Activated CD8-positive, alpha-beta memory T cell treated with anti-CD3 and anti-CD28 coated beads, Interleukin-2, amount 10 ng/mL, durations not matched to agents 7 days and 5 days (primary cell): ENCODE measurements around the gene NFE2L2. TPM values are rescaled to one million over a fixed set of nuclear protein-coding genes. Genes with fewer than 3 reads are reported as not detected.
"Not testable (repeated sequence)": the region's sequence is repeated elsewhere in the genome, so short reads cannot be mapped to it uniquely, and the experiment has no call there.

ENCODE experiments used
- ATAC-seq: fragments of 150-1000 bp; cut with Tn5 transposase; one replicate; pipeline ENCODE4 v1.10.0; 2021; ENCODE audit warnings: moderate library complexity
- CTCF ChIA-PET: fragments of 350-600 bp; sonication (Branson Sonifier 250); formaldehyde crosslinking; loops from one replicate; lab custom pipeline; 2021; ENCODE audit warnings: antibody characterized with exemption; lab: Charles Lee
- DNase-seq: peaks from one replicate; pipeline ENCODE4 v3.0.0-alpha.2; 2020
- H3K27ac Mint-ChIP-seq: one replicate; pipeline ENCODE4 v1.8.0; 2021; ENCODE audit warnings: mild to moderate bottlenecking, mixed read lengths
- H3K27me3 Mint-ChIP-seq: one replicate; pipeline ENCODE4 v1.8.0; 2021; ENCODE audit warnings: mixed read lengths
- H3K36me3 Mint-ChIP-seq: one replicate; pipeline ENCODE4 v1.8.0; 2021; ENCODE audit warnings: mild to moderate bottlenecking, mixed read lengths
- H3K4me1 Mint-ChIP-seq: one replicate; pipeline ENCODE4 v1.8.0; 2021; ENCODE audit warnings: mixed read lengths
- H3K4me3 Mint-ChIP-seq: one replicate; pipeline ENCODE4 v1.8.0; 2021; ENCODE audit warnings: mild to moderate bottlenecking, moderate library complexity, mixed read lengths
- H3K9me3 Mint-ChIP-seq: one replicate; pipeline ENCODE4 v1.8.0; 2022; ENCODE audit warnings: low read depth, mixed read lengths
- total RNA-seq, 2 experiments: library from RNA; stranded (reverse); gene quantifications; one replicate each; pipeline ENCODE4 v1.2.3, GENCODE V29; 2021

Gene NFE2L2
- total RNA-seq, 2 experiments from 2014 or later: 56.5 to 58.9 TPM

- Mint-ChIP-seq H3K27ac (no peak overlapping the region), H3K4me1 (peaks cover 63% of the 10 kb centered on the region)
- ATAC-seq: no peak
Observed at GRCh38 chr2:177250461-177250860, 14.1 kb downstream of the NFE2L2 start.

DNA sequence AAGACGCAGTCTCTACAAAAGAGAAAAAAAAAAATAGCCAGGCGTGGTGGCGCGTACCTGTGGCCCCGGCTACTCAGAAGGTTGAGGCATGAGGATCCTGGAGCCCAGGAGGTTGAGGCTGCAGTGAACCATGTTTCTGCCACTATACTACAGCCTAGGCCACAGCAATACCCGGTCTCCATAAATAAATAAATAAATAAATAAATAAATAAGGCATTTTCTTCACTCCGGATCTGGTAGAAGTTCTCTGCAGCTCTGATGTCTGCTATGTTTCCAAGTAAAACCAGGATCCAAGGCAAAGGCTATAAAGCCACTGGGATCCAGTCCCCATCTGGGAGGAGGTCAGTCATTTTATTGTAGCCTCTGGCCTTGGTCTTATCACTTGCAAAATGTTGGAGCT is 15.5 kb downstream of the NFE2L2 start:
- H3K36me3 Mint-ChIP-seq: peaks cover 31% of the 10 kb centered on the region
- CTCF ChIA-PET: interaction anchor here (0.9 kb wide), 1 partner anchor 15 kb away, joined by 4 read pairs; no protein-coding TSS in a partner anchor
- ATAC-seq (no peak), DNase-seq (no peak)
- H3K9me3 Mint-ChIP-seq: no peaks in the 10 kb centered on the region
- no peak overlapping the region for H3K27ac Mint-ChIP-seq
- H3K4me3 Mint-ChIP-seq: no peak overlapping the region
- no peaks in the 10 kb centered on the region for H3K27me3 Mint-ChIP-seq
- peaks cover 62% of the 10 kb centered on the region for H3K4me1 Mint-ChIP-seq

More at GRCh38 chr2:177250461-177250860, 14.1 kb downstream of the NFE2L2 start:
- CTCF ChIA-PET: interaction anchor here (1.1 to 1.6 kb wide), 3 partner anchors 13 to 86 kb away, joined by 3 to 5 read pairs (median 4); no protein-coding TSS in a partner anchor
- Mint-ChIP-seq H3K27me3 (no peaks in the 10 kb centered on the region), H3K36me3 (peaks cover 30% of the 10 kb centered on the region), H3K4me3 (no peak overlapping the region), H3K9me3 (no peaks in the 10 kb centered on the region)
- DNase-seq: no peak

GRCh38 chr2:177247693-177248262 is 16.7 kb downstream of the NFE2L2 start:
- DNase-seq (no peak), ATAC-seq (no peak)
- Mint-ChIP-seq H3K4me3 (no peak overlapping the region), H3K9me3 (no peaks in the 10 kb centered on the region), H3K27ac (no peak overlapping the region), H3K4me1 (peaks cover 59% of the 10 kb centered on the region), H3K36me3 (peaks cover 31% of the 10 kb centered on the region), H3K27me3 (no peaks in the 10 kb centered on the region)
- CTCF ChIA-PET: interaction anchor here (0.8 kb wide), 1 partner anchor 17 kb away, joined by 3 read pairs; the partner anchor contains the start of gene NFE2L2

- H3K27me3 Mint-ChIP-seq, DNase-seq, ATAC-seq, H3K9me3 Mint-ChIP-seq, CTCF ChIA-PET, H3K4me3 Mint-ChIP-seq: not testable (repeated sequence)
- Mint-ChIP-seq H3K36me3 (peaks cover 31% of the 10 kb centered on the region), H3K4me1 (peaks cover 62% of the 10 kb centered on the region), H3K27ac (peak overlapping the region; percentile 41)
Observed at GRCh38 chr2:177246523-177247030, 17.9 kb downstream of the NFE2L2 start.

GRCh38 chr2:177246000-177246399 is 18.5 kb downstream of the NFE2L2 start:
- Mint-ChIP-seq H3K36me3 (peaks cover 25% of the 10 kb centered on the region), H3K4me1 (peaks cover 62% of the 10 kb centered on the region), H3K27ac (peak overlapping the region; percentile 41), H3K27me3 (no peaks in the 10 kb centered on the region), H3K4me3 (no peak overlapping the region), H3K9me3 (no peaks in the 10 kb centered on the region)
- CTCF ChIA-PET: interaction anchor here (1.5 kb wide), 1 partner anchor 12 kb away, joined by 3 read pairs; no protein-coding TSS in a partner anchor
- ATAC-seq (no peak), DNase-seq (no peak)

GRCh38 chr2:177245010-177245422 is 19.5 kb downstream of the NFE2L2 start:
- CTCF ChIA-PET: interaction anchor here (1.5 kb wide), 1 partner anchor 11 kb away, joined by 3 read pairs; no protein-coding TSS in a partner anchor
- H3K36me3 Mint-ChIP-seq: peaks cover 26% of the 10 kb centered on the region
- DNase-seq: no peak
- H3K27me3 Mint-ChIP-seq: no peaks in the 10 kb centered on the region
- H3K4me1 Mint-ChIP-seq: peaks cover 62% of the 10 kb centered on the region
- no peak for ATAC-seq
- no peak overlapping the region for H3K4me3 Mint-ChIP-seq
- H3K27ac Mint-ChIP-seq: peak overlapping the region; percentile 34
- no peaks in the 10 kb centered on the region for H3K9me3 Mint-ChIP-seq

GRCh38 chr2:177244244-177244771 is 20.2 kb downstream of the NFE2L2 start:
- no peak overlapping the region for H3K4me3 Mint-ChIP-seq
- no peak overlapping the region for H3K27ac Mint-ChIP-seq
- no peak for ATAC-seq

DNA sequence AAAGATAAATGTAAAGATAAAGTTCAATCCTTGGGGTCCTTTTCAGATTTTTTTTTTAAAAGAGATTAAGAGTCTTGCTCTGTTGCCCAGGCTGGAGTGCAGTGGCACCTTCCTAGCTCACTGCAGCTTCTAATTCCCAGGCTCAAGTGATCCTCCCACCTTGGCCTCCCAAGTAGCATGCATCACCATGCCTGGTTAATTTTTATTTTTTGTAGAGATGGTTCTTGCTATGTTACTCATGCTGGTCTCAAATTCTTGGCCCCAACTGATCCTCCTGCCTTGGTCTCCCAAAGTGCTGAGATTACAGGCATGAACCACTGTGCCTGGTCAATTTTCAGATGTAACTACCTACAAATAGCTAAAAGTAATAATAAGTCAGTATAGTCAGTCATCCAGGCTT is 21.1 kb downstream of the NFE2L2 start:
- H3K36me3 Mint-ChIP-seq: peaks cover 23% of the 10 kb centered on the region
- CTCF ChIA-PET: interaction anchor here (1.9 kb wide), 1 partner anchor 20 kb away, joined by 8 read pairs; no protein-coding TSS in a partner anchor
- H3K27ac Mint-ChIP-seq: peak overlapping the region; percentile 13

More at GRCh38 chr2:177244244-177244771, 20.2 kb downstream of the NFE2L2 start:
- CTCF ChIA-PET: interaction anchor here (1.5 to 1.9 kb wide), 2 partner anchors 10 to 19 kb away, joined by 3 to 8 read pairs; no protein-coding TSS in a partner anchor
- Mint-ChIP-seq H3K9me3 (no peaks in the 10 kb centered on the region), H3K36me3 (peaks cover 28% of the 10 kb centered on the region), H3K27me3 (no peaks in the 10 kb centered on the region), H3K4me1 (peaks cover 64% of the 10 kb centered on the region)
- no peak for DNase-seq

GRCh38 chr2:177243073-177243472 is 21.5 kb downstream of the NFE2L2 start:
- Mint-ChIP-seq H3K4me3 (no peak overlapping the region), H3K27ac (peak overlapping the region; percentile 13), H3K36me3 (peaks cover 23% of the 10 kb centered on the region), H3K27me3 (no peaks in the 10 kb centered on the region), H3K9me3 (no peaks in the 10 kb centered on the region), H3K4me1 (peaks cover 69% of the 10 kb centered on the region)
- no peak for ATAC-seq
- no peak for DNase-seq
- CTCF ChIA-PET: interaction anchor here (1.9 kb wide), 1 partner anchor 20 kb away, joined by 8 read pairs; no protein-coding TSS in a partner anchor

More for the DNA sequence above, 21.1 kb downstream of the NFE2L2 start:
- peaks cover 65% of the 10 kb centered on the region for H3K4me1 Mint-ChIP-seq
- H3K27me3 Mint-ChIP-seq: no peaks in the 10 kb centered on the region
- DNase-seq: no peak
- ATAC-seq: no peak
- no peak overlapping the region for H3K4me3 Mint-ChIP-seq
- H3K9me3 Mint-ChIP-seq: no peaks in the 10 kb centered on the region

- peak overlapping the region; percentile 88 for H3K27ac Mint-ChIP-seq
- DNase-seq (no peak), ATAC-seq (no peak)
- peaks cover 72% of the 10 kb centered on the region for H3K4me1 Mint-ChIP-seq
- no peaks in the 10 kb centered on the region for H3K27me3 Mint-ChIP-seq
- H3K9me3 Mint-ChIP-seq: no peaks in the 10 kb centered on the region
- H3K36me3 Mint-ChIP-seq: peaks cover 23% of the 10 kb centered on the region
- no peak overlapping the region for H3K4me3 Mint-ChIP-seq
- CTCF ChIA-PET: no interaction called here
Observed at GRCh38 chr2:177242121-177242987, 22.2 kb downstream of the NFE2L2 start.

DNA sequence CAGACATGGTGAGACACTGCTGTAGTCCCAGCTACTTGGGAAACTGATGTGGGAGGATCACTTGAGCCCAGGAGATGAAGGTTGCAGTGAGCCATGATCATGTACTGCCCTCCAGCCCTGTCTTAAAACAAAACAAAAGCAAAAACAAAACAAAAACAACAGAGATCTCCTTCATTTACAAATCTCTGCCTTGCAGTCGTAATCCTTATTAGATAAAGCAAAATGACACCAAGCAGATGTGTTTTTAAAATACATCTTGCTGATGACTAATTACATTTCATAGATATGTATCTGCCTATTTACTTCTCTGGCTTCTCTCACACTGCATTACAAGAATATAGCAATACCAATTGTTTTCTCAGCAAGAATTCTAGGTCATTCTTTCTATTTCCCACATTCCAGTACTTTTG is 22.8 kb downstream of the NFE2L2 start:
- Mint-ChIP-seq H3K9me3 (no peaks in the 10 kb centered on the region), H3K27me3 (no peaks in the 10 kb centered on the region), H3K4me1 (peaks cover 70% of the 10 kb centered on the region), H3K27ac (peak overlapping the region; percentile 88), H3K36me3 (peaks cover 23% of the 10 kb centered on the region), H3K4me3 (peak overlapping the region; percentile 4)
- DNase-seq (no peak), ATAC-seq (peak; percentile 3)
- CTCF ChIA-PET: interaction anchor here (1.0 to 3.8 kb wide), 4 partner anchors 22 to 94 kb away, joined by 3 to 36 read pairs (median 8); partner anchors contain the start of gene NFE2L2

DNA sequence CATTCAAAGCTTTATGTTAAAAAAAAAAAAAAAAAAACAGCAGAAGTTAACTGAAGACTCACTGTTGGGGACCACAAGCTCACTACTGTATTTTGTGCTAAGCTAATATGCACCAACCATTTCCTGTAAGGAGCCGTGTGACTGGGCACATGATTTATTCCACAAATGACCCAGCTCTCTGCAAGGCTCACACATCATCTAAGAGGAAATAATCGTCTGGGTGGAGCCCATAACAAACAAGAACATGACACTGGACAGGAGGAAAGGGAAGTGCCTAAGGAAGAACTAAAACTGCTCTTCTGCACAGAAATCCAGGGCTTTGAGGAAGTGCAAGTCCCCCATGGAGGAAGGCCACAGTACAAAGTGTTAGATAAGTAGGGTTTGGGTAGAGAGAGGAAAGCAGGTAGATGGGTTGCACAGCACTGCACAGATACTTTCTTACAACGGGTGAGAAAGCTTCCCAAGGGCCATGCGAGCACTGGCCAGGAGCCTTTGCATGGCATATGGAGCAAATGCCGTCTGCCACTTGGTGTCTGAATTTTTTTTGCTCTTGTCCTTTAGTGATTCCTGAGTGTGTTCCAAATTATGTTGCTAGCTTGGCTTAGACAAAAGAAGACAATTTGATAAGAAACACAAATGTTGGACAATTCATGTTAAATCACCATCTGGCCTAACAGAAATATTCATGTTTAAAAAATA is 24.4 kb downstream of the NFE2L2 start:
- CTCF ChIA-PET: interaction anchor here (0.8 to 3.8 kb wide), 9 partner anchors 11 to 95 kb away, joined by 3 to 36 read pairs (median 4); partner anchors contain the start of gene NFE2L2
- H3K27me3 Mint-ChIP-seq: no peaks in the 10 kb centered on the region
- H3K27ac Mint-ChIP-seq: peak overlapping the region; percentile 88
- DNase-seq (peak; percentile 77), ATAC-seq (peak; percentile 95)
- no peaks in the 10 kb centered on the region for H3K9me3 Mint-ChIP-seq
- peaks cover 65% of the 10 kb centered on the region for H3K4me1 Mint-ChIP-seq
- H3K4me3 Mint-ChIP-seq: peak overlapping the region; percentile 34
- peaks cover 29% of the 10 kb centered on the region for H3K36me3 Mint-ChIP-seq
